ENCODE results near the gene ARL14EP.

DNA sequence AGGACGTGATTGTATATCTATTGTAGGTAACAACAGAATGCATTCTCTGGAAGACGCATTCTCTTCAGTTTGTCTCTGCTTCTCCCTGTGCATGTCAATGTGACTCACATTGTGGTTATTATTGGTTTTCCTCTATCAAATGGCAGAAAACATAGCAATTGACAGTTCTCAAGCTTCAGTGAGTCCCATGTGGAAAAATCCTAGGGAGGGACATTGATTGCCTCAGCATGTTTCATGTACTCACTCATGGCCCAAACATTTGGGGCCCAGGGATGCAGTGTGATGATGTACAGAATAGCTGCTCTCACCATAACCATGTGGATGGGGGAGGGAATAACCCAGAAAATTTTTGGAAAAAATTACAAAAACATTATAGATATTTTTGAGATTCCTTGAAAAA, 9.3 kb upstream of the ARL14EP start:
- TF ChIP-seq EZH2 (optimal IDR thresholded peaks at IDR 0.05; ENCODE audit: low read depth, low read length): no peak
- no peak for TF ChIP-seq CTCF (IDR thresholded peaks at IDR 0.05; ENCODE audit: low read length)

Data from MM.1S (cell line).